Adipose tissue (tissue), 3 donors: ENCODE data around the gene PHEX. TPM values are rescaled to one million over a fixed set of nuclear protein-coding genes. Genes with fewer than 3 reads are reported as not detected.

ENCODE experiments used
- H3K27ac ChIP-seq: one replicate; pipeline ENCODE4 v1.5.1; 2013; ENCODE audit warnings: low read depth, low read length
- WGBS, 3 donors: extraction: QIAGEN DNeasy Blood & Tissue Kit; methylation state at CpG; one replicate each; pipeline ENCODE4 v1.1.7; 2013; 5-methylcytosine and 5-hydroxymethylcytosine counted together
- polyA plus RNA-seq, 3 donors: library from polyadenylated mRNA; stranded (reverse); fragments of 200-250 nt; gene quantifications; one replicate each; pipeline ENCODE4 v1.2.3, GENCODE V29; 2013
- donor health status: healthy with polysubstance abuse.
- donor health status: Bipolar disorder and iron deficiency.
- donor health status: healthy.

PHEX gene
- polyA plus RNA-seq, 3 donors, result 0.01 to 0.03 TPM; not detected in 1

DNA sequence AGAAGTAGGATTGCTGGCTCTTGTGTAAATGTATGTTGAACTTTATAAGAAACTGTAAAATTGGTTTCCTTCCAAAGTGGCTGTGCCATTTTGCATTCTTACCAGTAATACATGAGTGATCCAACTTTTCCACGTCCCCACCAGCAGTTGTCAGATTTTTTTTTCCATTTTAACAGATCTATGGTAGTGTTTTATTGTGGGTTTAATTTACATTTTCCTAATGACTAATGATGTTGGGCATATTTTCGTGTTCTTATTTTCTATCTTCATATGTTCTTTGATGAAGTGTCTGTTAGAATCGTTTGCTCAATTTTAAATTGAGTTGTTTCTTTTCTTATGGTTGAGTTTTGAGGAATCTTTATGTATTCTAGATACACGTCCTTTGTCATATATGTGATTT lies 56.2 kb downstream of the PHEX start:
- WGBS, 3 donors, result 64 to 93% (median 81%) methylated on average over 4 of the region's 4 CpGs
- H3K27ac ChIP-seq, result no peak overlapping the region

DNA sequence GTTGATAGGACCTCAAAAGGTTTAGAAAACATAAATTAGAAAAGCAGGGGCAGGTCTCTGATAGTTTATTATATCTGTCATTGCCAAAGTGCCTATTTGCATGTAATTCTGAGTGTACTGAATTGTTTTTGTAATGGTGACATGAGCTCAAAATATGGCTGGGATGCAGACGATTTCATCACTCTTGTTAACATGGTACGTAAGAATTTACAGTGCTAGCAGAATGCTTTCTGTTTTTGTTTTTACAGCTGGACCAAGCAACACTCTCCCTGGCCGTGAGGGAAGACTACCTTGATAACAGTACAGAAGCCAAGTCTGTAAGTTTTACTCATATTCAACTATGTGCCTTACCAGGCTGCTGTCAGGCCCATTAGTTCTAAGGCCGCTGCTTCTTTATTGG lies 58.1 kb downstream of the PHEX start:
- 73 to 79% (median 77%) methylated on average over 4 of the region's 4 CpGs for WGBS, 3 donors
- no peak overlapping the region for H3K27ac ChIP-seq

DNA sequence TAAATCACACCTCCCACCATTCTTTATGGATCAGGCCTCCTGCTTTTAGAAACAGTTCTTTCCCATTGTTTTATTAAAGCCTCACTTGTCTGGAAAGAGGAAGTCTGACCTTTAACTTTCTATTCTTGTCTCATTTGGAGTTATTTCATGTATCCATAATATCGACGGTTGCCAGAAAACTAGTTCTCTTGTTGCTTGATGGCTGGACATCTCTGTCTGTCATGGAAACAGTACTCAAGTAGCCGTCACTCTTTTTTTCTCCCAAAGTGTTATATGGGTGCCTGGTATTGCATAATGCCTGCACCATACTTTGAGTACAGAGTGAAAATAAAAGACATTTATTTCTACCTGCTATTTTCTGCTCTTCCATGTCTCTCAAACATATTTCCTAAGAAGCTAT lies 61.4 kb downstream of the PHEX start:
- 42 to 61% (median 43%) methylated on average over 3 of the region's 3 CpGs for WGBS, 3 donors
- no peak overlapping the region for H3K27ac ChIP-seq

DNA sequence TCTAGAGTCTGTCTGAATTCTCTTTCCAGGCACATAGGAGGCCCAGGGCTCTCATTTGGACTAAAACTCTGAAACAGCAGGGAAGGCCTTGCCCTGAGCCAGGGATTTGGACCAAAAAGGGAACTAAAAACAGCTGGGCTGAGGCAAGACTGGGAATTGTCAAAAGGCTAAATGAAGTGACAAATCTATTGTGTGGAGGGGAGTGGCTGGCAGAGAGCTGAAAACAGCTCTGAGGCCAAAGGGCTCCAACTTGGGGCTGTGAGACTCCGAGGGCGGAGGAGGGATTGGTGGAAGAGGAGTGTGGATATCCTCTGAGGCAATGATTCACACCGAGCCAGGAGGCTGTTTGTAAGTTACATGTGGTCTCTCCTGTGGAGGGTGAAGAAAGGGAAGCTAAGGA lies 63.2 kb downstream of the PHEX start:
- WGBS, 3 donors, result 51 to 70% (median 56%) methylated on average over 3 of the region's 3 CpGs
- H3K27ac ChIP-seq, result no peak overlapping the region

DNA sequence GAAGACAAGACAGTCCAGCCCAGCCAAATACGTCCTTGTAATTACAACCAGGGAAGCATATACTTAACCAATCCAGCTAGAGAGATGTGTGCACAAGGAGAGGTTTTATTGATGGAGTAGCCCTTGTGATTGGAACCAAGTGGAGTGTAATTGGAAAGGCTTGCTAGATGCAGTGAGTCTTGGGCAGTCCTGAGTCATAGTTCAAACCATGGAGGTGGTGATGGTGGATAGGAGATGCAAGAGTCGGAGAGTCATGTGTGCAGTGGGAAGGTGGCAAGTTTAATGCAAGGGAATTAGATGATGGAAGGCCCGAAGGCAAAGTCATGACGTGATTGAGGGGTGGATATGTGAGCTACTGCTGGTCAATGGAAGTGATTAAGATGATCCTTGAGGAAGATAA lies 63.7 kb downstream of the PHEX start:
- no peak overlapping the region for H3K27ac ChIP-seq
- WGBS, 3 donors, result 76 to 91% (median 87%) methylated on average over 4 of the region's 4 CpGs

DNA sequence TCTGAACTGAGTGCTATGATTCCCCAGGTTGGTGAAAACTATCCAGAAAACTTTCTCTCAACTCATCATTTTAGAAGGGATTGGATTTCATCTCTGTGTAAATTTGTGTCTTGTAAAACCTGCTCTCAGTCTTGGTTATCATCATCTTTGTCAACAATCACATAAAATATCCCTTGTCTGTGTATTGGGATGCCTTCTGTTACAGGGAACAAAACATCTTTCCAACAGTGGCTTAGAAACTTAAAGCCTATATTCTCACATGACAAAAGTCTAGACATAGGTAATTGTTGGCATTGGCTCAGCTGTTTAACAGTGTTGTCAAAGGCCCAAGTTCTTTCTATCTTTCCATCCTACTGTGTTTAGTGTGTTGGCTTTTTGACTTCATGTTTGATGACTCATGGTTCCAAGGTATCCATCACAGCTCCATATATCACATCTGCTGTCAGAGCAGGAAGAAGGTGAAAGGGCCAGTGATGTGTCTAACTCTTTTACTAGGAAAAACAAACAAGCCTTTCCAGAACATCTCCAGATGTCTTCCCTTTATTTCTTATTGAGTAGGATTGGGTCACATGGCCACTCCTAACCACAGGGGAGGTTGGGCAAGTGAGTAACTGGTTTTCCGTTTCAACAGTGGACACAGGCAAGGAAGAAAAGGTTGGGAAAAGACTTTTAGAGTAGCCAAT lies 65.0 kb downstream of the PHEX start:
- no peak overlapping the region for H3K27ac ChIP-seq
- WGBS, 3 donors, result 47 to 77% (median 52%) methylated on average over 1 of the region's 1 CpG

DNA sequence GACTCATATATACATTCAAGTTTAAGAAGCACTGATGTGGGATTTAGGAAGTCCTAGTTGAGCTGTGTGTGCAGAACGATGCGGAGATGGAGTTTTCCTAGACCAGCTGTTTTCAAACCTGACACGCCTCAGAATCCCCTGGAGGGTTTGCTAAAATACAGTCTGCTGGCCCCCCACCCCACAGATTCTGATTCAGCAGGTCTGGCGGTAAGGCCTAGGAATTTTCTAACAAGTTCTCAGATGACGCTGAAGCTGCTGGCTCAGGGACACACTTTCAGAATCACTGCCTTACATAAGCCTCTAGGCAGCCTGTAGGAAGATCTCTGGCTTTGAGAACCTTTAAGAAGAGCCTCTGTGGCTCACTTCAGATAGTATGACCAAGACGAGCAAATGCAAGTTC lies 73.1 kb downstream of the PHEX start:
- H3K27ac ChIP-seq, result no peak overlapping the region
- WGBS, 3 donors, result 54 to 85% (median 78%) methylated on average over 6 of the region's 6 CpGs

DNA sequence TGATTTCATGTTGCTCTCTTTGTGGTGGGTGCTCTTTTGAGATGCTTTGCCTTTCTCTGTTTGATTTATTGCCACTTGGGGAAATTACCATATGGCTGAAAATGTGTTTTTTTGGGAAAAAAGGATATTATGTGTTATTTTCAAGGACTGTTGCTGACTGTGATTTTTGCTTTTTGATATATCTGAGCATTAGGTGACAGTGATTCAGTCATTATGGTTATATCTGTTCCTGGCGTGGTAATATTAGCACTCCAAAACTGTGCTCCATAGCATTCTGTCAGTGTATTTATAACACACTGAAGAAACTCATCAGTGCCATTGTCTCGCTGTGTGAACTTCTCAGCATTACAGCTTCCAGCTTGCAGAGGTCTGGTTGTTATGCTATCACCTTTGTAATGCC lies 73.8 kb downstream of the PHEX start:
- no peak overlapping the region for H3K27ac ChIP-seq
- 80 to 100% (median 92%) methylated on average over 2 of the region's 2 CpGs for WGBS, 3 donors

DNA sequence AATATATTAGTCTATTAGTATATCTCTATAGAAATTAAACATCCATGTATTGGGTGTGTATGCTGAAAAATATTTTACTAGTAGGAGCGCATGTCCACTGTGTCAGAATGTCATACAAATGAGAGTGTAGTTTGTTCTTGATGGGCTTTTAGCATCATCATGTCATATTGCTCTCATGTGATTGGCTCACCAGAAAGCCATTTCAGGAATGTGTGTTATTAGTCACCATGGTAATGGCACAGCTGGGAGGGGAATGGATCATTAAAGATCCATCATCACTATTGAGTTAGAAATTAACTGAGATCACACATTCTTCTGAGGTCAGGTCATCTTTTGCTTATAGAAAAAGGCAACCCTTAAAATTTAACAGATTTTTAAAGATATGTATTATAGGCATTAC lies 77.3 kb downstream of the PHEX start:
- 85 to 98% (median 92%) methylated on average over 1 of the region's 1 CpG for WGBS, 3 donors
- no peak overlapping the region for H3K27ac ChIP-seq

DNA sequence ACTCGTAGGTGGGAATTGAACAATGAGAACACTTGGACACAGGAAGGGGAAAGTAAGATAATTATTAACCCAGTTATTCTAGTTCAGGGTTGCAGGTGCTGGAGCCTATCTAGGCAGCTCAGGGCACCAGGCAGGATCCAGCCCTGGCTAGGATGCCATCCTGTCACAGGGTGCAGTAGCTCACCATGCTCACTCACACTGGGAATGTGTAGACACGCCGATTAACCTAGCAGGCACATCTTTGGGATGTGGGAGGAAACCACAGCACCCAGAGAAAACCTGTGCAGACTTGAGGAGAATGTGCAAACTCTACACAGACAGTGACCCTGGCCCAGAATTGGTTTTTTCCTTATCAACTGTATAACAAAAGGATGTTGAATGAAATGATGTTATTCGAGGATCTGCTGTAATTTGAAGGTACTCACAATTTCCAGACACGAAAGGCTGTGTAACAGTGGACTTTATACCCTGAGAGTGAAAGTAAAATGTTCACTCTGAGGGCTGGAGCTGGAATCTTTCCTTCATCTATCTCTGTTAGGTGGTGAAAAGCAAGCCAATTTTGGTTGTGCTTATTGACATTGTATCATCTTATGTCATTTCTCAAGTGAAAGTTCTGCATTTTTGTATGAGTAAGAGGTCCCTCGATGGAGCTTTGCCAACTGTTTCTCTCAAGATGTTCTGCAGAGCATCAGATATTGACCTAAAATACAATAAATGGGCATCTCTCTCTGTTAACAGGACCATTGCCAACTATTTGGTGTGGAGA lies 78.8 kb downstream of the PHEX start:
- H3K27ac ChIP-seq, result no peak overlapping the region
- WGBS, 3 donors, result 40 to 70% (median 60%) methylated on average over 6 of the region's 6 CpGs

DNA sequence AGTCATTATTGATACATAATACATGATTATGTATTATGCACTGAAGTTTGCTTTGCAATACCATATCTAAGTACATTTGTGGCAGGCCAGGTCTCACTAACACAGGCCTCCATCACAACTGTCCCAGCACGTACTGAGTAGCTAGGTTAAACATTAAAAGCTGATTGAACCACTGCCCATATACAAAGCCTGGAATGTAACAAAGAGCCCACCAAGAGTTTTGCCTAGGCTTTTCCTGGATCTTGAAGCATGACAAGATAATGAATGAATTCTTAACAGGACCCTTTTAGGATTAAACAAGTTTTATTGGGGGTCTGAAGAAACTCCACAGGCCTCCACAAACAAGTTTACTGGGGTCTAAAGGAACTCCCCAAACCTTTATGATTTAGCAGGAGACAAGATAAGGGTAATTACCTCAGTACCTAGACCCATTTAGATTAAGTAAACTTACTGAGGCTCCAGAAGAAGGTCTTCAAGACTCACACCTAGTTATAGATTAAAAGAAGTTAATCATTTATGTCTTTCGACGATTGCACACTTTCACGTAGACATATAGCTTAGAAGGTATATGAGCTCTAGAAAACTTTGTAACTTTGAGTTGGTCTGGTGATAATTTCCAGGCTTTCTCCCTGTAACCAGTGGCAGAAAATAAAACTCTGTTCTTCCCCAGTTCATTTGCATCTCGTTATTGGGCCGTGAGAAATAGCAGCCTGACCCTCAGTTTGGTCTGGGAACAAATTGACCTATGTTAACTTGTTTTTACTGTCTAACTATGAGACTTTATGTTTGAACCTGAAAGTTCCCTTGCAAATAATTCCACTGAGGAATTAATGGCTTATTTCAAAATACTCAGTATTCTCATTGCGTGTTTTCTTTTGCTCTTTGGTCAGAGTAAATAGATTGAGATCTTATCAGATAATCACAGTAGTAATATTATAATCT lies 84.8 kb downstream of the PHEX start:
- WGBS, 3 donors, result 48 to 89% (median 77%) methylated on average over 7 of the region's 7 CpGs
- no peak overlapping the region for H3K27ac ChIP-seq

DNA sequence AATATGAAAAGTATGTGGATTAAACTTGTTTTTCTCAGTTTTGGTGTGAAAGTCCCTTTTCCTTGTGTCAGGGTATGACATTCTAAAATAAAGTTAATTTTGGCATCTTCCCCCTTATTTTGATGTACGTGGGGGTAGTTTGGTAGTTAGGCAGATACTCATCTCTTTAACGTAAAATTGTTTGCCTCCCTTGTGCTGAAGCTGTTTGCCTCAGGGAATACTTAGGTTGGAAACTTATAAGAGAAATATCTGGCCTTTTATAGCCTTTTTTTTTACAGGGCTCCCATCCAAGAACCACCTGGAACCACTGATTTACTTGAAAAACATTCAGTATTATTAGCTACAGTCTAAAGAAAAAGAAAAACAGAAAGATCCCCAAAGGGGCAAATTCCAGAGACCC lies 85.5 kb downstream of the PHEX start:
- WGBS, 3 donors, result 42 to 75% (median 48%) methylated on average over 1 to 2 of the region's 2 CpGs
- H3K27ac ChIP-seq, result no peak overlapping the region

DNA sequence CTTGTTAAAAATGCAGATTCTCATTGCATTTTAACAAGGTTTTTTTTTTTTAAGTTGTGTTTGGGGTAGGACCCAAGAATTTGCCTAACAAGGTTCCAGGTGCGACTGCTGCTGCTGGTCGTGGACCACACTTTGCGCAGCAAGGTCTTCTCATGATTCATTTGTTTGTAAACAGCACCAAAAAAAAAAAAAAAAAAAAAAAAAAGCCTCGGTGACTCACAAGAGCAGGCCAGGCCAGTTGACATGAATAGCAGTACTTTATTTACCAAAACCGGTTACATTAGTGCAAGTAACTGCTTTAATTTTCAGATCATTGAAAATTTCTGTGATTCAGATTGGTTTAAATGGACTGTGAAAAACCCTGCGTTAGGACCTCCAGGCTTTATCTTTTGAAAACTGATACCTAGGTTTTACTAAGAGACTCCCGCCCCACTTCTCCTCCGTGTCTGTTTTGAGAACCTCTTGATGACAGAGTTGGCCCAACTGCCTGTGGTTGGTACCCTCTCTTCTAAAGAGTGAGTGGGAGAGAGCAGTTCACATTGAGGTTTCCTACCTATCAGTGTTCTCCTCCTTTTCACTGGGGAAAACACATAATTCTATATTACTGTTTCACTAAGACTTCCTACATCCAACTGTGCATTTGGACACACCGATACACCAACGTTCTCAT lies 86.2 kb downstream of the PHEX start:
- 62 to 85% (median 84%) methylated on average over 10 of the region's 10 CpGs for WGBS, 3 donors
- H3K27ac ChIP-seq, result no peak overlapping the region

DNA sequence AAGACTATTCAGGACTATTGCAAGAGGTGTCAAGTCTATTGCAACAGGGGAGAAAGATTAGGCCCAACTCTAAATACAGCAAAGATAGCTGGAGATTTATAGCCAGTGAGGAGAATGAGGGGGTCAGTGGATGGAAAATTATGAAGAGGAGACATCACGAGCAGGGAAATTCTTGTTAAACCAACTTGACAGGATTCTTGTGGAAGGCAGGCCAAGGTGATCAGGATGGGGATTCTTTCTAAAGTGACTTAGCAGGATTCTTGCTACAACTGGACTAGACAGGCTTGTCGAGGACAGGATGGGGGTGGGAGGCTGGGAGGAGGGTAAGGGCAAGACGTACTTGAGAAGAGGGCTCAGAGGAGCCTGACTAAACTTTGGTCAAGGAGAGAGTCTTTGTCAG lies 89.0 kb downstream of the PHEX start:
- H3K27ac ChIP-seq, result no peak overlapping the region
- 63 to 89% (median 87%) methylated on average over 3 of the region's 3 CpGs for WGBS, 3 donors

DNA sequence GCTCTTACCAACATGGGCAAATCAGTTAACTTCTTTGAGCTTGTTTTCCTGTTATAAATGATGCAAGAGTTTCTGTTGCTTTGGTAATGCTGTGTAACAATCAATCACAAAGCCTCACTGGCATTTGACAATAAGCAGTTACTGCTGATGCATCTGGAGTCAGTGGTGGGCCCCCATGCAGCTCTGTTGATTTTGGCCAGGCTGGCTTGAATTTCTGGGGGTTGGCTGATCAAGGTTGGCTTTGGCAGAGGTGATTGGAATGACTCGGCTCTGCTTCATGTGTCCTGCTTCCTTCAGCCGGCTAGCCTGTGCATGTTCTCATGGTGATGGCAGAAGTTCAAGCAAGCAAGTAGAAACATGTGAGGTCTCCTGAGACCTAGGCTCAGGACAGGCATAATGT lies 90.4 kb downstream of the PHEX start:
- 40 to 68% (median 47%) methylated on average over 2 of the region's 2 CpGs for WGBS, 3 donors
- H3K27ac ChIP-seq, result no peak overlapping the region

DNA sequence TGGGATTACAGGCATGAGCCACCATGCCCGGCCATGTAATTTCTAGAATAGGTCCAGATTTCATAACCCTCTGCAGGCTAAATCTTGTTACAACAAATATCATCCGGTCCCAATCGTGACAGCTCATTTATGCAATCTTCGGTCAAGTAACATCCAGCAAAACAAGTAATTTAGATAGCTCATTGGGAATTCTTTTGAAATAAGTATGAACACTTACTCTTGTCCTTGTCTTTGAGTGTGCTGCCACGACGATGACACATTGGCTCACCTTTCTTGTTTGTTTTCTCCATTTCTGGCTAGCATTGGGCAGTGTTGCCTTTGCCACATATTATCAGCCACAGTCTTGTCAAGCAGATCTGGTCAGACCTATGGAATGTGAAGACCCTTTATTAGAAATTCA lies 92.0 kb downstream of the PHEX start:
- no peak overlapping the region for H3K27ac ChIP-seq
- 74 to 91% (median 75%) methylated on average over 6 of the region's 6 CpGs for WGBS, 3 donors

DNA sequence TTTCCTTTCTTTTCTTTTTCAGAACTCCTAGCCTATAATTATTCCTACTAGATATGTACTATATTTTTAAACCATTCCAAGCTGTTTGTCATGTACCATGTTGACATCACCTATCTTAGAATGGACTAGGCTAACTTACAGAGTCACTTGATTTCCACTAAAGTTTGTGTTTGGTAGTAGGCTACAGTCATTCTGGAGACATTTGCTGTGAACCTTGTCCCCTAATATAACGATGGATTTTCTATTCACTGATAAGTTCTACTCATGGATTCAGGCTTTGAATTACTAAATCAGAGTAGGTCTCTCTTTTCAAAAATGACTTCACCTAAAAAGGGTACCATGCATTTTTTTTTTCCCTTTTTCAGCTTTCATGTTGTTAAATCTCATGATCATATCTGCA lies 93.4 kb downstream of the PHEX start:
- H3K27ac ChIP-seq, result no peak overlapping the region
- WGBS, 3 donors, result 32 to 89% (median 63%) methylated on average over 1 of the region's 1 CpG

DNA sequence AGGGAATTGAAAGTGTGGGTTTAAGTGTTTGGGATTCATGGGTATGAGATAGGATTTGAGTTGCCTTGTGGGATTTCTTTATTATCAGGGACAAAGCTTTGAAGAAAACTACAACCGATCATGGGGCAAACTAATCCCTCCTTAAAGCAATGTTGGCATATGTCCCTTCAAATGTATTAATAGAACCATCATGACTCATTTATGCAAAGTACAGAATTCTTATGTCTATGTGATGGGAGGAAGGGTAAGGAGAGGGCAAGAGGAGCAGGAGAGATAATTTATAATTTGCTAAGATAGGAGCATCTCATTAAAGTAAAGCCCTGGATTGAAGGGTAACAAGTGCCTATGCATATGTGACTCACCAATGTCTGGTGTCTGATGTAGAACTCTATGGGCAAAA lies 94.2 kb downstream of the PHEX start:
- 86 to 93% (median 87%) methylated on average over 1 of the region's 1 CpG for WGBS, 3 donors
- H3K27ac ChIP-seq, result no peak overlapping the region

DNA sequence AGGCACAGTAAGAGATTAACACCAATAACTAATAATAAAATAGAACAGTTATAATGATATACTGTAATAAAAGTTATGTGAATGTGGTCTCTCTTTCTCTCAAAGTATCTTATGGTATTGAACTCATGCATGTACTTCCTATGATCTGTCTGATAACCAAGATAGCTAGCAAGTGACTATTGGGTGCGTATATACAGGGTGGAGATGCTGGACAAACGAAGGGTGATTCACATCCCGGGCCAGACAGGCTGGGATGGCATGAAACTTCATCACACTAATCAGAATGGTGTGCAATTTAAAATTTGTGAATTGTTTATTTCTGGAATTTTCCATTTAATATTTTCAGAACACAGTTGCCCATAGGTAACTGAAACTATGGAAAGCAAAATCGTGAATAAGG lies 96.8 kb downstream of the PHEX start:
- 74 to 92% (median 91%) methylated on average over 4 of the region's 4 CpGs for WGBS, 3 donors
- H3K27ac ChIP-seq, result no peak overlapping the region
